PC-9 (cell line): Measurements from ENCODE around the gene PLCL2.

Experiments
- CTCF ChIP-seq: fragments of 200-600 bp; sonication (generic); conservative IDR thresholded peaks from 2 replicates; pipeline ENCODE4 v1.6.1; 2017; ENCODE audit warnings: mixed run types, antibody characterized with exemption, mild to moderate bottlenecking, moderate library complexity
- EZH2 ChIP-seq: fragments of 200-600 bp; sonication (generic); IDR thresholded peaks from 2 replicates; pipeline ENCODE4 v1.8.0; 2017; ENCODE audit warnings: antibody characterized with exemption, low read depth

- TF ChIP-seq CTCF (no peak), EZH2 (no peak)
These were observed 110.8 kb downstream of the PLCL2 start for GRCh38 chr3:16995601-16996000.
